CD4-positive, alpha-beta T cell (primary cell): Measurements from ENCODE around the gene WFDC12. TPM values are rescaled to one million over a fixed set of nuclear protein-coding genes. Genes with fewer than 3 reads are reported as not detected.
A peak's percentile ranks its signal among the peaks of the same experiment; 100 is the strongest.

Experiments used
- ATAC-seq: fragments of 200-7000 bp; cut with Tn5 transposase; one replicate; pipeline ENCODE4 v1.10.0; 2022; ENCODE audit warnings: mild to moderate bottlenecking; ENCODE audit not compliant: poor library complexity
- CTCF ChIA-PET: fragments of 350-600 bp; sonication (Branson Sonifier 250); formaldehyde crosslinking; loops from one replicate; lab custom pipeline; 2021; ENCODE audit warnings: antibody characterized with exemption, inconsistent platforms; lab: Charles Lee
- POLR2A ChIA-PET: fragments of 350-600 bp; sonication (Branson Sonifier 250); formaldehyde crosslinking; loops from one replicate; lab custom pipeline; 2021; ENCODE audit warnings: antibody characterized with exemption, inconsistent platforms; lab: Charles Lee
- DNase-seq, 14 experiments: peaks; one replicate each; pipeline ENCODE4 v3.0.0-alpha.2; 2013 to 2020; ENCODE audit warnings: mixed read lengths in 2 of 14
- H3K27ac ChIP-seq, 2 donors: one replicate each; pipeline versions ENCODE4 v1.5.1 to v1.7.0; 2013; ENCODE audit warnings: low read length in 2 of 2, low read depth in 1 of 2, mild to moderate bottlenecking in 1 of 2
- H3K27me3 ChIP-seq, 2 experiments: 1 replicate in 1 of 2; 2 replicates in 1 of 2; pipeline versions ENCODE4 v1.6.1 to v1.7.0; 2013; ENCODE audit warnings: low read length in 2 of 2, control low read depth in 1 of 2, mild to moderate bottlenecking in 1 of 2, moderate library complexity in 1 of 2; ENCODE audit not compliant: insufficient read depth in 2 of 2, control insufficient read depth in 1 of 2
- H3K36me3 ChIP-seq: one replicate; pipeline ENCODE4 v1.6.1; 2013; ENCODE audit warnings: low read length, control low read depth; ENCODE audit not compliant: insufficient read depth
- H3K4me1 ChIP-seq: one replicate; pipeline ENCODE4 v1.6.1; 2013; ENCODE audit warnings: low read length, control low read depth; ENCODE audit not compliant: insufficient read depth
- H3K4me3 ChIP-seq: one replicate; pipeline ENCODE4 v1.5.1; 2013; ENCODE audit warnings: mild to moderate bottlenecking, low read length, moderate library complexity
- H3K9me3 ChIP-seq, 2 experiments: 1 replicate in 1 of 2; 2 replicates in 1 of 2; pipeline versions ENCODE4 v1.6.1 to v1.7.0; 2013; ENCODE audit warnings: low read length in 2 of 2, mild to moderate bottlenecking in 2 of 2, control low read depth in 1 of 2, moderate library complexity in 1 of 2; ENCODE audit not compliant: control insufficient read depth in 1 of 2, insufficient read depth in 1 of 2
- H3K27ac Mint-ChIP-seq: one replicate; pipeline ENCODE4 v1.8.0; 2020; ENCODE audit warnings: mixed read lengths
- H3K27me3 Mint-ChIP-seq: one replicate; pipeline ENCODE4 v1.8.0; 2021; ENCODE audit warnings: mixed read lengths
- H3K36me3 Mint-ChIP-seq: one replicate; pipeline ENCODE4 v1.8.0; 2021; ENCODE audit warnings: low read depth, mixed read lengths
- H3K4me1 Mint-ChIP-seq: one replicate; pipeline ENCODE4 v1.8.0; 2021; ENCODE audit warnings: low read depth, mixed read lengths
- H3K4me3 Mint-ChIP-seq: one replicate; pipeline ENCODE4 v1.8.0; 2020; ENCODE audit warnings: mild to moderate bottlenecking, mixed read lengths
- H3K9me3 Mint-ChIP-seq: one replicate; pipeline ENCODE4 v1.8.0; 2020; ENCODE audit warnings: mixed read lengths
- CTCF ChIP-seq: fragments of 200-600 bp; IDR thresholded peaks from one replicate; pipeline ENCODE4 v1.8.0; 2022; ENCODE audit warnings: antibody characterized with exemption, mild to moderate bottlenecking
- intact Hi-C, 2 experiments: fragments of 100-400 bp; cut with DNase I in 1 of 2; cut with micrococcal nuclease in 1 of 2; formaldehyde crosslinking; loops; one replicate each; pipeline versions ENCODE4 v1.15.1 to v1.9.0; 2023 to 2025; cut with DNase I, micrococcal nuclease
- total RNA-seq, 174 experiments: library from RNA in 2 of 174; stranded (reverse) in 2 of 174; gene quantifications; one replicate each; pipeline ENCODE4 v1.2.3 and lab custom pipeline; 2021 to 2026

WFDC12 gene
- total RNA-seq, 2 experiments from 2014 or later: not detected

DNA sequence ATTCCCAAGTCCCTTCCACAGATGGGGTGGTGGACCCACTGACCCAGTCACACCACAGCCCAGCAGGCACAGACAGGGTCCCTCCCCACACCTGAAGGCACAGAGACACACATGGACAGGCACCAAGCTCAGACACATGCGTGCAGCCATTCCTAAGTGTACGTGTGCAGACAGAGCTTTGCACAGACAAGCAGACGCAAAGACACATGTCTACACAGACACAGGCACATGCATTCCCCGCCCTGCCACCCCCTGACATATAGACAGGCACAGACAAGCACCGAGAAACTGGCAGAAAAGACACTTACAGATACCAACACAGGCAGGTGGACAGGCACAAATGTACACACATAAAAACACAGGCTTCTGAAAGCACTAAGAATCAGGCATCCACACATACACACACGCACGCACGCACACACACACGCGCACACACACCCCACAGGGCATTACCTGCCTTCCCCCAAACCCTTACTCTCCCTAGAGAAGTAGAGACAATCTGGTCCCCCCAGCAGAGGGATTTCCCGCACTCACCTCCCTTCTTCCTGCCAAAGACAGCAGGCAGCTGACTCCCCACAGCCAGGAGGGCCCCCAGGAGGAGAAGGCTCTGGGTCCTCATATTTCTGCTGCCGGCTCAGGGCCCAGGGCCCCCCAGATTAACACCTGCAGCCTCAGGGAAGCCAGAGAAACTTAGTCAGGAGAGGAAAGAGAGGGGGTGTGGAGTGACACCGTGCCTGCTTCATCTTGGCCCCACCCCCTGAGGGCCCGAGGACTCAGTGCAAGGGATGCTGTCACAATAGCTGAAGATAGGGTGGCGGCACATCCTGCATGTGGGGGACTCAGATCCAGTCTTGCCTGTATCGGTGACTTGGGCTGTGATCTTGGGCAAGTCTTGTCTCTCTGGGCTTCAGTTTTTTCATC lies 9.5 kb downstream of the WFDC12 start, which contains the start of gene WFDC5:
WFDC5 (minus strand) TSS at position 710 of the 921 bp plus-strand sequence; CDS start at position 619, 91 bp downstream.
- Histone ChIP-seq H3K27me3 (peaks cover 0 to 9% of the 10 kb centered on the region in 2 experiments), H3K9me3 (no peaks in the 10 kb centered on the region), H3K4me3 (no peak within 1 kb of the TSS), H3K36me3 (no peaks in the 10 kb centered on the region), H3K27ac (no peak within 1 kb of the TSS), H3K4me1 (peaks cover 6% of the 10 kb centered on the region)
- intact Hi-C loops: no loop called here
- POLR2A ChIA-PET: no interaction called here
- ATAC-seq: peak; percentile 51
- no peaks in the 10 kb centered on the region for H3K9me3 Mint-ChIP-seq
- DNase-seq: peak in 1 of 14 experiments; percentile 12
- CTCF ChIA-PET: interaction anchor here (0.6 kb wide), 1 partner anchor 19 kb away, joined by 3 read pairs; no protein-coding TSS in a partner anchor
- no peak for TF ChIP-seq CTCF
- no peaks in the 10 kb centered on the region for H3K27me3 Mint-ChIP-seq
- H3K4me3 Mint-ChIP-seq: no peak within 1 kb of the TSS
- no peak within 1 kb of the TSS for H3K27ac Mint-ChIP-seq
- peaks cover 5% of the 10 kb centered on the region for H3K4me1 Mint-ChIP-seq
- H3K36me3 Mint-ChIP-seq: no peaks in the 10 kb centered on the region

- H3K36me3 ChIP-seq: no peaks in the 10 kb centered on the region
- ATAC-seq: no peak
- no peaks in the 10 kb centered on the region for H3K9me3 Mint-ChIP-seq
- TF ChIP-seq CTCF: no peak
- no peak overlapping the region for H3K27ac ChIP-seq
- no peak overlapping the region for H3K27ac Mint-ChIP-seq
- peaks cover 6% of the 10 kb centered on the region for H3K4me1 ChIP-seq
- no peak overlapping the region for H3K4me3 Mint-ChIP-seq
- peaks cover 0 to 4% of the 10 kb centered on the region in 2 experiments for H3K27me3 ChIP-seq
- no peak for DNase-seq
- no peaks in the 10 kb centered on the region for H3K36me3 Mint-ChIP-seq
- ChIA-PET POLR2A (no interaction called here), CTCF (no interaction called here)
- peaks cover 5% of the 10 kb centered on the region for H3K4me1 Mint-ChIP-seq
- no peaks in the 10 kb centered on the region for H3K9me3 ChIP-seq
- no peaks in the 10 kb centered on the region for H3K27me3 Mint-ChIP-seq
- no peak overlapping the region for H3K4me3 ChIP-seq
- intact Hi-C loops: no loop called here
Observed at GRCh38 chr20:45113865-45114264, 10.4 kb downstream of the WFDC12 start.

- no peak overlapping the region for H3K4me3 Mint-ChIP-seq
- Histone ChIP-seq H3K9me3 (no peaks in the 10 kb centered on the region), H3K27me3 (peaks cover 0 to 4% of the 10 kb centered on the region in 2 experiments), H3K36me3 (no peaks in the 10 kb centered on the region), H3K27ac (no peak overlapping the region), H3K4me1 (peaks cover 6% of the 10 kb centered on the region), H3K4me3 (no peak overlapping the region)
- no peaks in the 10 kb centered on the region for H3K9me3 Mint-ChIP-seq
- intact Hi-C loops: no loop called here
- TF ChIP-seq CTCF: no peak
- ATAC-seq (no peak), DNase-seq (no peak)
- H3K36me3 Mint-ChIP-seq: no peaks in the 10 kb centered on the region
- POLR2A ChIA-PET: no interaction called here
- CTCF ChIA-PET: interaction anchor here (1.2 kb wide), 1 partner anchor 15 kb away, joined by 4 read pairs; no protein-coding TSS in a partner anchor
- H3K27me3 Mint-ChIP-seq: no peaks in the 10 kb centered on the region
- H3K27ac Mint-ChIP-seq: no peak overlapping the region
- H3K4me1 Mint-ChIP-seq: peaks cover 5% of the 10 kb centered on the region
Observed at GRCh38 chr20:45112754-45113153, 11.5 kb downstream of the WFDC12 start.
